ENCODE results near the gene HESX1.
A peak's percentile ranks its signal among the peaks of the same experiment; 100 is the strongest.

The HESX1 gene

GRCh38 chr3:57169108-57169507 is 30.7 kb downstream of the HESX1 start:
- DNase-seq (ENCODE audit: low read depth) = peak; percentile 21
- H3K4me3 ChIP-seq (ENCODE audit: low read depth, low read length) = no peak overlapping the region
- no peak for TF ChIP-seq CTCF (IDR thresholded peaks at IDR 0.05; ENCODE audit: insufficient read depth, low read depth, low read length, missing control alignments)

- DNase-seq (ENCODE audit: low read depth) = no peak
- TF ChIP-seq CTCF (IDR thresholded peaks at IDR 0.05; ENCODE audit: insufficient read depth, low read depth, low read length, missing control alignments) = no peak
- no peak overlapping the region for H3K4me3 ChIP-seq (ENCODE audit: low read depth, low read length)
These were observed 31.6 kb downstream of the HESX1 start for GRCh38 chr3:57168151-57168550.

GRCh38 chr3:57166660-57167059 is 33.1 kb downstream of the HESX1 start:
- TF ChIP-seq CTCF (IDR thresholded peaks at IDR 0.05; ENCODE audit: insufficient read depth, low read depth, low read length, missing control alignments) = no peak
- DNase-seq (ENCODE audit: low read depth) = no peak

GRCh38 chr3:57165641-57166040 is 34.1 kb downstream of the HESX1 start:
- TF ChIP-seq CTCF (IDR thresholded peaks at IDR 0.05; ENCODE audit: insufficient read depth, low read depth, low read length, missing control alignments) = no peak
- DNase-seq (ENCODE audit: low read depth) = no peak
- peak overlapping the region; percentile 35 for H3K4me3 ChIP-seq (ENCODE audit: low read depth, low read length)

More at GRCh38 chr3:57166660-57167059, 33.1 kb downstream of the HESX1 start:
- no peak overlapping the region for H3K4me3 ChIP-seq (ENCODE audit: low read depth, low read length)

- TF ChIP-seq CTCF (IDR thresholded peaks at IDR 0.05; ENCODE audit: insufficient read depth, low read depth, low read length, missing control alignments) = no peak
- DNase-seq (ENCODE audit: low read depth) = peak; percentile 82
- H3K4me3 ChIP-seq (ENCODE audit: low read depth, low read length) = peak within 1 kb of the TSS; percentile 35
These were observed 34.9 kb downstream of the HESX1 start, which contains the start of gene IL17RD for GRCh38 chr3:57164657-57165573. Gene IL17RD (minus strand): TSS chr3:57165353. CDS start chr3:57165286, 67 bp downstream.

- H3K4me3 ChIP-seq (ENCODE audit: low read depth, low read length) = no peak overlapping the region
- no peak for DNase-seq (ENCODE audit: low read depth)
- TF ChIP-seq CTCF (IDR thresholded peaks at IDR 0.05; ENCODE audit: insufficient read depth, low read depth, low read length, missing control alignments) = no peak
These were observed 35.5 kb downstream of the HESX1 start for GRCh38 chr3:57164217-57164656.

Data from GM12865 (cell line).